ENCODE data around the gene PHLPP2.

PHLPP2 gene

DNA sequence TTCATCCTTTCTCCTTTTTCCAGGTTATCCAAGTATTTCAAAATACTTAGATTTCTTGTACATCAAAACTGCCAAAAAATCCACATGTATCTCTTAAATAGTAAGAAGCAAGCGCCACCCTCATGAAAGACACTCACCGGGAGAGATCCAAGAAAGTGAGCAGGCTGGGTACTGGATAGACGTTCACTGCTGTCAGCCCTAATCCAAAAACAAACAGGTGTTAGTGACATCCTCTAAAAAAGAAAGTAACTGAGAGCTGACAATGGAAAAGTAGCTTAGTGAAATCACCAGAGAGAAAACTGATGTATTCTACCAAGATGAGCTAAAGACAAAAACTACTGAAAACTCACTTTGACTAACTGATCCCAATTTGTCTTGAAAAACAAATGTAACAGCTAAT lies 52.4 kb downstream of the PHLPP2 start:
- Histone ChIP-seq H3K4me1 (ENCODE audit: control insufficient read depth in 1 of 2, insufficient read depth in 2 of 2, low read length in 2 of 2) (peaks cover 2 to 3% of the 10 kb centered on the region in 2 donors), H3K27ac (ENCODE audit: low read depth, low read length) (no peak overlapping the region), H3K9me3 (ENCODE audit: control insufficient read depth in 1 of 2, low read length in 2 of 2) (no peaks in the 10 kb centered on the region), H3K9ac (ENCODE audit: low read depth in 1 of 2, low read length in 2 of 2) (no peak overlapping the region), H3K27me3 (ENCODE audit: control insufficient read depth in 1 of 2, insufficient read depth in 2 of 2, low read length in 2 of 2) (no peaks in the 10 kb centered on the region), H3K4me3 (ENCODE audit: low read depth in 1 of 2, low read length in 2 of 2) (no peak overlapping the region), H3K36me3 (ENCODE audit: control insufficient read depth in 1 of 2, insufficient read depth in 2 of 2, low read length in 2 of 2) (peaks cover 9 to 40% of the 10 kb centered on the region in 2 donors)

DNA sequence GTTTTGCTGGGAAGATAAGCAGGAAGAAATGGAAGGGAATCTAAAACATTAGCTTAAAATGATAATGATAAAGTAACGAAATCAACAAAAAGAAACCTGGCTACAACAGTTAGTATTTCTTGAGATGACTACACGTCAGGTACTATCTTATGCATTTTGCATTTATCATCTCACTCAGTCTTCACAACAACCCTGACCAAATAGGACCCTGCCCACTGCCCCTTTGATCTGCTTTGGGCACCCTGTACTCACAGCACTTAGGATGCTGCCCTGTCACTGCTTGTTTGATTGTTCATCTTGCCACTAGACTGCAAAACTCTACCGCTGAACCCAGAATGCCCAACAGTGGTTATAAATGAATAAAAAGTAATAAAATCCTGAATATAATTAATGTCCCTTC lies 53.3 kb downstream of the PHLPP2 start:
- no peak overlapping the region for H3K9ac ChIP-seq (ENCODE audit: low read depth in 1 of 2, low read length in 2 of 2)
- peaks cover 9 to 45% of the 10 kb centered on the region in 2 donors for H3K36me3 ChIP-seq (ENCODE audit: control insufficient read depth in 1 of 2, insufficient read depth in 2 of 2, low read length in 2 of 2)
- H3K4me1 ChIP-seq (ENCODE audit: control insufficient read depth in 1 of 2, insufficient read depth in 2 of 2, low read length in 2 of 2) = peaks cover 3 to 13% of the 10 kb centered on the region in 2 donors
- no peak overlapping the region for H3K27ac ChIP-seq (ENCODE audit: low read depth, low read length)
- no peak overlapping the region for H3K4me3 ChIP-seq (ENCODE audit: low read depth in 1 of 2, low read length in 2 of 2)
- H3K27me3 ChIP-seq (ENCODE audit: control insufficient read depth in 1 of 2, insufficient read depth in 2 of 2, low read length in 2 of 2) = no peaks in the 10 kb centered on the region
- no peaks in the 10 kb centered on the region for H3K9me3 ChIP-seq (ENCODE audit: control insufficient read depth in 1 of 2, low read length in 2 of 2)

DNA sequence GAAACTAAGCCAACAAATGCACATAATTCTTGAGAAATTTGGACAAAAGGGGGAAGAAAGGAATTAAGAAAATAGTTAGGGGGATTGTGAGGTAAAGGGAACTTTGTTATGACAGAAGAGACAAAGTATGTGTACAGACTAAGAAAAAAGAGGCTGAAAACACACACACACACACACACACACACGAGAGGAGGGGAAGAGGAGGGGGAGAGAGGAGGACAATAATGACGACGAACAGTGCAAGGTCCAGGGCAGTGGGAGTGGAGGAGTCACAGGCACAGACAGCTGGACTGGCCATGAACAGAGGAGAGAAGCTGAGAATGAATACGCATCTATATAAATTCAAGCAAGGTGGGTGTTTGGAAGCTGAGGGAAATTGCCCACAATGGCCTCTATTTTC lies 54.0 kb downstream of the PHLPP2 start:
- no peak overlapping the region for H3K9ac ChIP-seq (ENCODE audit: low read depth in 1 of 2, low read length in 2 of 2)
- no peaks in the 10 kb centered on the region for H3K27me3 ChIP-seq (ENCODE audit: control insufficient read depth in 1 of 2, insufficient read depth in 2 of 2, low read length in 2 of 2)
- H3K4me1 ChIP-seq (ENCODE audit: control insufficient read depth in 1 of 2, insufficient read depth in 2 of 2, low read length in 2 of 2) = peaks cover 3 to 13% of the 10 kb centered on the region in 2 donors
- H3K27ac ChIP-seq (ENCODE audit: low read depth, low read length) = no peak overlapping the region
- peaks cover 9 to 45% of the 10 kb centered on the region in 2 donors for H3K36me3 ChIP-seq (ENCODE audit: control insufficient read depth in 1 of 2, insufficient read depth in 2 of 2, low read length in 2 of 2)
- no peak overlapping the region for H3K4me3 ChIP-seq (ENCODE audit: low read depth in 1 of 2, low read length in 2 of 2)
- no peaks in the 10 kb centered on the region for H3K9me3 ChIP-seq (ENCODE audit: control insufficient read depth in 1 of 2, low read length in 2 of 2)

DNA sequence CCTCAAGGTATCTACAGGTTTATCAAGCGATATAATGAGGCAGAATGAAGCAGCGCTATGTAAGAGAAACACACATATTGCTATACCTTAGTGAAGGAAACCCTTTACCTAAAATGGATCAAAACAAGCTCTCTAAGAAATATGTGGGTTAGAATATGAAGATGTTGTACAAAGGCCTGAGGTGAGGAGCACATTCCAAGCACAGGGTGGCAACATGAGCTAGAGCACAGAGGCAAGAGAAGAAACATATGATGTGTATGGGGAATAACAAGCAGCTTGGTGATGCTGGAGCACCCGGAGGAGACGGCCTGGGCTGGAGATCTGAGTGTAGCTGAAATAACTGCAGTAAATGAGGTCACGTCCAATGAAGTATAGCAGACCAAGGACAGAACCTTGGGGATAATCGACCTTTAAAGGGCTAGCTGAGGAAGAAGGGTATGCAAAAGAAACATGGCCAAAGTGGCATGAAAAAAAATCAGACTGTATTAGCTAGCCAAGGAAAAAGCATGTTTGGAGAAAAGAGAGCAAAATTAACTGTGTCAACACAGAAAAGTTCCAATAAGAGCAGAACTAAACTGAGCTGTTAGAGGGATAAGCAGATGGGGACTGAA lies 54.5 kb downstream of the PHLPP2 start:
- Histone ChIP-seq H3K9ac (ENCODE audit: low read depth in 1 of 2, low read length in 2 of 2) (no peak overlapping the region), H3K27ac (ENCODE audit: low read depth, low read length) (no peak overlapping the region), H3K27me3 (ENCODE audit: control insufficient read depth in 1 of 2, insufficient read depth in 2 of 2, low read length in 2 of 2) (no peaks in the 10 kb centered on the region), H3K4me3 (ENCODE audit: low read depth in 1 of 2, low read length in 2 of 2) (no peak overlapping the region), H3K4me1 (ENCODE audit: control insufficient read depth in 1 of 2, insufficient read depth in 2 of 2, low read length in 2 of 2) (peaks cover 3 to 13% of the 10 kb centered on the region in 2 donors), H3K9me3 (ENCODE audit: control insufficient read depth in 1 of 2, low read length in 2 of 2) (no peaks in the 10 kb centered on the region), H3K36me3 (ENCODE audit: control insufficient read depth in 1 of 2, insufficient read depth in 2 of 2, low read length in 2 of 2) (peaks cover 9 to 45% of the 10 kb centered on the region in 2 donors)

DNA sequence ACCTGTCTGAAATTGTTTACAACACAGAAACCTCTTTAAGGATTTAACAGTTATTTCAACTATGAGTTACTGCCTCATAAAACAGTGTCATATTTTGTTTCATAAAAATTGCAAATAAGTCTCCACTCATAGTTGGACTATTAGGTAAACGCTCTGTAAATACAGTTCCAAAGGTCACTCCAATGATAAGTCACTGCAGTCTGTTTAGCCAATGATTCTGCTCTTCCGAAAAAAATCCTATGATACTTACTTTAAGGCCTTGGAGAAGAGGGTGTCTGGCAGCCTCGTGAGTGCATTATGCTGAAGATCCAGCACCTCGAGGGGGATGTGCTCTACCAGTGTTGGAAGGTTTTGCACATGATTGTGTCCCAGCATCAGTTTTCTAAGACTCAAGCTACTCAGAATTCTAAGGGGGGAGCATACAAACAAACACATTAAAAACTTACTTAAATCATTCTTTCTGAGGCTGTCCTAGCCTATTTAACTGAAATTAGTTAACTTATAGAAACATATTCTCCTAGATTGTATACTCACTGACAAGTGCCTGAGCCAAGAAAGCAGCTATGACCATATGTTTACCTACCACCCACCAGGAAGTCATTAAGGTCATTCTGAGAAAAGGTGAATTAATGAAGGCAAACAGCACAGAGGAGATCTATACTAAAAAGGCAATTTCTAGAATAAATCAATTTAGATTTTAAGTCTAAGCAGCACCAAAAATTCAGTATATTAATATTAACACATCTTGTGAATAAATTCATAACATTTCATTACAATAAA lies 57.4 kb downstream of the PHLPP2 start:
- H3K36me3 ChIP-seq (ENCODE audit: control insufficient read depth in 1 of 2, insufficient read depth in 2 of 2, low read length in 2 of 2) = peaks cover 9 to 51% of the 10 kb centered on the region in 2 donors
- no peak overlapping the region for H3K9ac ChIP-seq (ENCODE audit: low read depth in 1 of 2, low read length in 2 of 2)
- H3K4me3 ChIP-seq (ENCODE audit: low read depth in 1 of 2, low read length in 2 of 2) = no peak overlapping the region

DNA sequence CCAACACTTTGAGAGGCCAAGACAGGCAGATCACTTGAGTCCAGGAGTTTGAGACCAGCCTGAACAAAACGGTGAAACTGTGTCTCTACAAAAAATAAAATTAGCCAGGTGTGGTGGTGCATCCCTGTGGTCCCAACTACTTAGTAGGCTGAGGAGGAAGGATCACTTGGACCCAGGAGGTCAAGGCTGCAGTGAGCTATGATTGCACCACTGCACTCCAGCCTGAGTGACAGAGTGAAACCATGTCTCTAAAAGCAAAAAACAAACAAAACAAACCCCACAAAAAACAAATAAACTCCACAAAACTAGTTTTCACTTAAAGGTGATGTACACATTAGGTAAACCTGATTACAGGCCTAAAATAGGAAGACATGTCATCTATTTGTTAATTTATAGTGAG lies 58.2 kb downstream of the PHLPP2 start:
- no peak overlapping the region for H3K9ac ChIP-seq (ENCODE audit: low read depth in 1 of 2, low read length in 2 of 2)
- H3K4me1 ChIP-seq (ENCODE audit: control insufficient read depth in 1 of 2, insufficient read depth in 2 of 2, low read length in 2 of 2) = peaks cover 3 to 13% of the 10 kb centered on the region in 2 donors
- no peaks in the 10 kb centered on the region for H3K9me3 ChIP-seq (ENCODE audit: control insufficient read depth in 1 of 2, low read length in 2 of 2)
- H3K27me3 ChIP-seq (ENCODE audit: control insufficient read depth in 1 of 2, insufficient read depth in 2 of 2, low read length in 2 of 2) = no peaks in the 10 kb centered on the region
- no peak overlapping the region for H3K27ac ChIP-seq (ENCODE audit: low read depth, low read length)
- H3K36me3 ChIP-seq (ENCODE audit: control insufficient read depth in 1 of 2, insufficient read depth in 2 of 2, low read length in 2 of 2) = peaks cover 9 to 49% of the 10 kb centered on the region in 2 donors
- H3K4me3 ChIP-seq (ENCODE audit: low read depth in 1 of 2, low read length in 2 of 2) = no peak overlapping the region

More for the DNA sequence above, 57.4 kb downstream of the PHLPP2 start:
- H3K27ac ChIP-seq (ENCODE audit: low read depth, low read length) = no peak overlapping the region
- peaks cover 3 to 13% of the 10 kb centered on the region in 2 donors for H3K4me1 ChIP-seq (ENCODE audit: control insufficient read depth in 1 of 2, insufficient read depth in 2 of 2, low read length in 2 of 2)
- no peaks in the 10 kb centered on the region for H3K27me3 ChIP-seq (ENCODE audit: control insufficient read depth in 1 of 2, insufficient read depth in 2 of 2, low read length in 2 of 2)
- H3K9me3 ChIP-seq (ENCODE audit: control insufficient read depth in 1 of 2, low read length in 2 of 2) = no peaks in the 10 kb centered on the region

DNA sequence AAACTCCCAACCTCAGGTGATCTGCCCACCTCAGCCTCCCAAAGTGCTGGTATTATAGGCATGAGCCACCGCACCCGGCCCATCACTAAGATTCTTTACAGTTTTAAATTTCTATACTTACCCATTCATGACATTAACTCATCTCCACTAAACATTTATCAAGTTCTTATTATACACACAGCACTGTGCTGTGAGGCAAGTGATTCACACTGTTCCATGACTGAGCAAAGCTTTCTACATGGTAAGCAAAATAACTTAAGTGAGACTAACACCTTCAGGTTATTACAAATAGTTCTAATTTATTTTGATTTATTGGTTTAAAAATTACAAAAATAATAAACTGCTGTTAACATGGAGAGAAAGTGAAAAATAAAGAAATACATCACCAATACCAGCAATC lies 65.0 kb downstream of the PHLPP2 start:
- Histone ChIP-seq H3K9me3 (ENCODE audit: control insufficient read depth in 1 of 2, low read length in 2 of 2) (no peaks in the 10 kb centered on the region), H3K4me3 (ENCODE audit: low read depth in 1 of 2, low read length in 2 of 2) (no peak overlapping the region), H3K4me1 (ENCODE audit: control insufficient read depth in 1 of 2, insufficient read depth in 2 of 2, low read length in 2 of 2) (peaks cover 0 to 5% of the 10 kb centered on the region in 2 donors), H3K36me3 (ENCODE audit: control insufficient read depth in 1 of 2, insufficient read depth in 2 of 2, low read length in 2 of 2) (peaks cover 15 to 35% of the 10 kb centered on the region in 2 donors), H3K9ac (ENCODE audit: low read depth in 1 of 2, low read length in 2 of 2) (no peak overlapping the region), H3K27ac (ENCODE audit: low read depth, low read length) (no peak overlapping the region), H3K27me3 (ENCODE audit: control insufficient read depth in 1 of 2, insufficient read depth in 2 of 2, low read length in 2 of 2) (no peaks in the 10 kb centered on the region)

DNA sequence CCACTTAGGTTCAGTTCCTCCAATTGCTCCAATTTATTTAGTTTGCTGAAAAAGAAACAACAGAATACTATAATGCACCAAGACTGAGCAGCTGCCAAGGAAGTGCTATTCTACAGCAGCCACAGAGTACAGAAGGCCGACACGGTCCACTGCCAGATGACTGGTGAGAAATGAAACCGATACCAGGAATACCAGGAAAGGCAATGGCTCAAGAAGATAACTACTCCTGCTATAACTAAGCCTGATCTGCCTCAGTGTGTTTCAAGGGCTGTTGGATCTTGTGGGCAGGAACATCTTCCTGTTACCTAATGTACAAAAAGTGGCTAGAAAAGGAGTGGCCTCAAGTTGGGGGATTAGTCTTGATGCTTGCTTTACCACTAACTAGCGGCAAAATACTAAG lies 65.7 kb downstream of the PHLPP2 start:
- Histone ChIP-seq H3K27ac (ENCODE audit: low read depth, low read length) (no peak overlapping the region), H3K4me1 (ENCODE audit: control insufficient read depth in 1 of 2, insufficient read depth in 2 of 2, low read length in 2 of 2) (peaks cover 0 to 5% of the 10 kb centered on the region in 2 donors), H3K9ac (ENCODE audit: low read depth in 1 of 2, low read length in 2 of 2) (no peak overlapping the region), H3K27me3 (ENCODE audit: control insufficient read depth in 1 of 2, insufficient read depth in 2 of 2, low read length in 2 of 2) (no peaks in the 10 kb centered on the region), H3K9me3 (ENCODE audit: control insufficient read depth in 1 of 2, low read length in 2 of 2) (no peaks in the 10 kb centered on the region), H3K36me3 (ENCODE audit: control insufficient read depth in 1 of 2, insufficient read depth in 2 of 2, low read length in 2 of 2) (peaks cover 17 to 37% of the 10 kb centered on the region in 2 donors), H3K4me3 (ENCODE audit: low read depth in 1 of 2, low read length in 2 of 2) (no peak overlapping the region)

DNA sequence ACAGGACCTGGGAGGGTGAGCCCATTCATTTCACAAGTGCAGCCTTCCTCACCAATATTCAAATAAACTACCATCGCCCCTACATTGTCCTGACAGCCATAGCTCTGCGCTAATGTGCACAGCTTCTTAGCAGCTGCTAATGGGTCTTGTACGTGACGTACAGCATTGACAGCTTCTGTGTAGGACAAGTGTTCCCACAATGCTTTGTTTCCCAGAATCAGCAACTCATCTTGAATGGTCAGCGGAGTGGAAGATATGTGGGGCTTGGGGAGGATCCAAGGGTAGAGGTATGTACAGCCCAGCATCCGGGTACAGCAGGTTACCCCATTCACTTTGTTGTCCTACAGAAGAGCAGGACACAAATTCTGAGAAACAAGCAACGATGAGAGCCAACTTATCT lies 74.8 kb downstream of the PHLPP2 start:
- H3K36me3 ChIP-seq (ENCODE audit: control insufficient read depth in 1 of 2, insufficient read depth in 2 of 2, low read length in 2 of 2) = peaks cover 12 to 39% of the 10 kb centered on the region in 2 donors
- no peak overlapping the region for H3K4me3 ChIP-seq (ENCODE audit: low read depth in 1 of 2, low read length in 2 of 2)
- no peak overlapping the region for H3K27ac ChIP-seq (ENCODE audit: low read depth, low read length)
- no peaks in the 10 kb centered on the region for H3K9me3 ChIP-seq (ENCODE audit: control insufficient read depth in 1 of 2, low read length in 2 of 2)
- peaks cover 0 to 8% of the 10 kb centered on the region in 2 donors for H3K4me1 ChIP-seq (ENCODE audit: control insufficient read depth in 1 of 2, insufficient read depth in 2 of 2, low read length in 2 of 2)
- H3K9ac ChIP-seq (ENCODE audit: low read depth in 1 of 2, low read length in 2 of 2) = no peak overlapping the region
- H3K27me3 ChIP-seq (ENCODE audit: control insufficient read depth in 1 of 2, insufficient read depth in 2 of 2, low read length in 2 of 2) = no peaks in the 10 kb centered on the region

DNA sequence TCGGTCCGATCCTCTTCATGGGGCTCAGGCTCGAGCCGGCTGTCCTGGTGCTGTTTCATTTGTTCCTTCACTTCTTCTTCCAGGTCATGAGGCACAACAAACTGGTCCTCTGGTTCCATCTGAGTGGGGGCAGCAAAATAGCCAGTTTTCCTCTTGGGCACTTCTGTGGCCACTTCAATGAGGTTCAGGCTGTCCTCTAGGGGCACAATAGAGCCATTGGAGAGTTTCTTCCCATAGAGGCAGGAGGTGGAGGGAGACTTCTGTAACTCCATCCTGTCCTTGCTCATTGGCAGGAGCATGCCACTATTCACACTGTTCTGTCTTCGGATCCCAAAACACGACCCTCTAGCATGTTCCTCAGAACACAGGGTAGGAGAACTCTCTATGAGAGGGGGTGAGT lies 75.6 kb downstream of the PHLPP2 start:
- H3K36me3 ChIP-seq (ENCODE audit: control insufficient read depth in 1 of 2, insufficient read depth in 2 of 2, low read length in 2 of 2) = peaks cover 8 to 37% of the 10 kb centered on the region in 2 donors
- H3K27ac ChIP-seq (ENCODE audit: low read depth, low read length) = no peak overlapping the region
- no peak overlapping the region for H3K4me3 ChIP-seq (ENCODE audit: low read depth in 1 of 2, low read length in 2 of 2)
- H3K9ac ChIP-seq (ENCODE audit: low read depth in 1 of 2, low read length in 2 of 2) = no peak overlapping the region
- H3K4me1 ChIP-seq (ENCODE audit: control insufficient read depth in 1 of 2, insufficient read depth in 2 of 2, low read length in 2 of 2) = peaks cover 0 to 8% of the 10 kb centered on the region in 2 donors
- H3K9me3 ChIP-seq (ENCODE audit: control insufficient read depth in 1 of 2, low read length in 2 of 2) = no peaks in the 10 kb centered on the region
- H3K27me3 ChIP-seq (ENCODE audit: control insufficient read depth in 1 of 2, insufficient read depth in 2 of 2, low read length in 2 of 2) = no peaks in the 10 kb centered on the region
